ENCODE results near the gene PPP3R1. TPM values are rescaled to one million over a fixed set of nuclear protein-coding genes. Genes with fewer than 3 reads are reported as not detected.

PPP3R1 gene
- total RNA-seq, 1 experiment from 2014 or later = 34.3 TPM

DNA sequence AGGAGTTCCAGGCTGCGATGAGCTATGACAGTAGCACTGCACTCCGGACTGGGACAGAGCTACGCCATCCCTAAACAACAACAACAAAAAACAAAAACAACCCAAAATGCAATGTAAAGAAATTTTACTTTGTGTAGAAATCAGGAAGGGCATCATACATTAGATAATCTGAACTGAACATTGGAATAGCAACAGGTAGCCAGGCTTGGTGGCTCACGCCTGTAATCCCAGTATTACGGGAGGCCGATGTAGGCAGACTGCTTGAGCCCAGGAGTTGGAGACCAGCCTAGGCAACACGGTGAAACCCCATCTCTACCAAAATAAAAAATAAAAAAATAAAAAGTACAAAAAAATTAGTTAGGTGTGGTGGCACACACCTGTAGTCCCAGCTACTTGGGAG lies 96.7 kb downstream of the PPP3R1 start:
- H3K9me3 ChIP-seq = no peaks in the 10 kb centered on the region
- peaks cover 18% of the 10 kb centered on the region for H3K36me3 ChIP-seq
- no peak for DNase-seq
- no peak overlapping the region for H3K4me3 ChIP-seq
- no peaks in the 10 kb centered on the region for H3K27me3 ChIP-seq

DNA sequence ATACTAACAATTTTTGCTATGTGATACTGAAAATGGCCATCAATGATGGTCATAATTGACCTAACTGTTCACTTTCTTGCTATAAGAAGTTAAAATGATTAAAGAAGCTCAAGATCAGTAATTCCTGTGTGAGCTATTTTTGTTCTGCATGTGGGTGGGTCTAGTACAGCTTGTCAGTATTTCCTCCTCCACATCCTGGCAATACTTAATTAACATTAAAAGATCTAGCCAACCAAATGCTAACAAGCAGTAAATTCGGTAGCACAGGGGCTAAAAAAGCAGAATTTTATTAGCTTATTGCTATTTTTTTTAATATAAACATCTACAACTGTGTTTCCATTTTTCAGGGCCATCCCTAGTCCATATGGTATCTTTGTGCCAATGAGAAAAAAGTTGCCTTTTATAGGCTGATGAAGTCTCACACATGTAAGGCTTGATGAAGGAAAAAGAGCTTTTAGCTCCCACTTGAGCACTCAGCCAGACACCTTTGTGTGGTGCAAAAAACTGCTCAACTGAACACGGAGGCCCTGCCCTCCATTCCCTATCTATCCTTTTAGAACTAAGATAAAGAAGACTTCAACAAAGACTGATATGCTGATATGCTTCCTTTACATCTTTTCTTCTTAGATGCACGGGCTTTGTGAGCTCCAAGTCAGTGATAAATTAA lies 99.5 kb downstream of the PPP3R1 start:
- H3K27me3 ChIP-seq = no peaks in the 10 kb centered on the region
- peaks cover 3% of the 10 kb centered on the region; the same call in 1 of the 2 replicates for H3K36me3 ChIP-seq
- DNase-seq = no peak
- H3K9me3 ChIP-seq = no peaks in the 10 kb centered on the region
- H3K4me3 ChIP-seq = no peak overlapping the region

DNA sequence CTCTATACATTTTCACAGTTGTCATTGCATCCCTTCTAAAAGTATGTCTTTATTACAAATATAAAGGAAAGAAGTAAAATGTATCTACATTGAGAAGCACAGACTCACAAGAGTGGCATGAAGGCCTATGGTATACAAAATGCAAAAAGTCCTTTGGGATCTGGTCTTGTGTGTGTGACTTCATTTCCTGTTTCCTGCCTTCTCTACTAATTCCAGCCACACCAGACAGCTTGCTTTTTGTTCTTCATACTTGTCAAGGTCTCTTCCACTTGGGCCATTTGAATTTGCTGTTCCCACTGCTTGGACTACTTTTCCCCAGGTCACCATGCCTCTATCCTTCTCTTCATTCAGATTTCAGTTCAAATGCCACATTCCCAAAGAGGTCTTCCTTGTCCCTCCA lies 101.3 kb downstream of the PPP3R1 start:
- no peak for DNase-seq
- H3K4me3 ChIP-seq = no peak overlapping the region
- H3K27me3 ChIP-seq = no peaks in the 10 kb centered on the region
- no peaks in the 10 kb centered on the region for H3K9me3 ChIP-seq
- peaks cover 3% of the 10 kb centered on the region; the same call in 1 of the 2 replicates for H3K36me3 ChIP-seq

DNA sequence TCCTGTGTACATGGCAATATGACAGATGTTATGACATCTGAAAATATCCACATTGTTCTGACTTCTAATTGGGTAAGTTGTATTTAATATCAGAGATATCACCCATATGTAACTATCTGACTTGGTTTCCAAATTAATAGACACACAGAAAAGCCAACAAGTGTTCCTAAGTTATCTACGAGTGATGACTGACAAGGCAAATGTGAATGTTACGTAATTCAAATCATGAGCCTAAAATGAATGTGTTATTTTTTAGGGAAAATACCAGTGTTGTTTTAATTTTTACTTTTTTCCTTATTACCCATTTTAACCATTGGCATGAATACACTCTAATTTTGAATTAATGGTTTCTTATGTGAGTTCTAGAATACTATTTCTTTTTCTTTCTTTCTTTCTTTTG lies 110.5 kb downstream of the PPP3R1 start:
- no peak for DNase-seq
- H3K4me3 ChIP-seq = no peak overlapping the region
- no peaks in the 10 kb centered on the region for H3K9me3 ChIP-seq
- peaks cover 2% of the 10 kb centered on the region; the same call in 1 of the 2 replicates for H3K36me3 ChIP-seq
- no peaks in the 10 kb centered on the region for H3K27me3 ChIP-seq

DNA sequence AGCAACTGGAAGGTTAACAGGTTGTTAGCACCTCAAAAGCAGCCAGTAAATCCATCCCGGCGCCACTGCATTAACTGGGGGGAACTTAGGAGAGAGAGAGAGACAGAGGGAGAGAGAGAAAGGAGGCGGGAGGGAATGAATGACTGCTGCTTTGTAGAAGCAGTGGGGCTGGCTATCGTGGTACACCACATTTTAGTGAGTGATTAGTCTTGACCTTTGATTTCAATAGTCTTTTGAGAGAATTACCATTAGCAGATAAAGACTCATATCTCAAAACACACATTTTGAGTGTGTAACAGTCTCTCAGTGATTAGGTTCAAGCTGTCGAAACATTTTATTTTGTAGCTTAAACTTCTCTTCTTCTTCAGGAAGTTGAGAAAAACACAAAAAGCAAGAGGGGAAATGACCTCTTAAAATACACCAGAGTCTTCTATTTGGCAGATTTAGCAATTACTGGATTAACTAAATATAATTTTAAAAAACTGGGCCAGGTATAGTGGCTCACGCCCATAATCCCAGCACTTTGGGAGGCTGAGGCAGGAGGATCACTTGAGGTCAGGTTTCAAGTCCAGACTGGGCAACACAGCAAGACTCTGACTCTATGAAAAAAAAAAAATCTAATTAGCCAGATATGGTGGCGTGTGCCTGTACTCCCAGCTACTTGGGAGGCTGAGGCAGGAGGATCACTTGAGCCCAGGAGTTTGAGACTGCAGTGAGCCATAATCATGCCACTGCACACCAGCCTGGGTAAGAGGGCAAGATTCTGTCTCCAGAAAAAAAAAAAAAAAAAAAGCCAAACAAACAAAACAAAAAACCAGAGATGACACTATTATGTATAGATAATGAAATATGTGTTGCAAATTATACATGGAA lies 116.6 kb downstream of the PPP3R1 start:
- DNase-seq = no peak
- Histone ChIP-seq H3K9me3 (no peaks in the 10 kb centered on the region), H3K36me3 (peaks cover 8% of the 10 kb centered on the region), H3K4me3 (no peak overlapping the region), H3K27me3 (no peaks in the 10 kb centered on the region)

DNA sequence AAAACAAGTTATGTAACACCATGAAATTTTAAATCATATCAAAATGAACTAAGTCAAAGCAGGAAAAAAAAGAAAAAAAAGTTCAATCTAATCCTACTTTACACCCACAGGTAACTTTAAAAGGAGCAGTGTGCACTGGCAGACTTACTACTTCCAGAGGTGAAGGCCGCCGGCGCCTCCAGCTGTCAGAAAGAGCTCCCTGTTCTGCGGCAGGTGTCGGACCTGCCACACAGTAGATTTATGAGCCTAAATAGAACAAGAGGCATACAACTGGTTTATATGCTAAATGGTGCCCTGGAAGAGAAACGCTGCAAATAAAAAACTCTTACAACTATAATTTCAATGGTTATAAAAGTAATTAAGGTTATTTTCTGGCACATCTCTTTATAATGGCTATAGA lies 117.8 kb downstream of the PPP3R1 start:
- Histone ChIP-seq H3K4me3 (no peak overlapping the region), H3K9me3 (no peaks in the 10 kb centered on the region), H3K36me3 (peaks cover 8% of the 10 kb centered on the region), H3K27me3 (no peaks in the 10 kb centered on the region)
- no peak for DNase-seq

DNA sequence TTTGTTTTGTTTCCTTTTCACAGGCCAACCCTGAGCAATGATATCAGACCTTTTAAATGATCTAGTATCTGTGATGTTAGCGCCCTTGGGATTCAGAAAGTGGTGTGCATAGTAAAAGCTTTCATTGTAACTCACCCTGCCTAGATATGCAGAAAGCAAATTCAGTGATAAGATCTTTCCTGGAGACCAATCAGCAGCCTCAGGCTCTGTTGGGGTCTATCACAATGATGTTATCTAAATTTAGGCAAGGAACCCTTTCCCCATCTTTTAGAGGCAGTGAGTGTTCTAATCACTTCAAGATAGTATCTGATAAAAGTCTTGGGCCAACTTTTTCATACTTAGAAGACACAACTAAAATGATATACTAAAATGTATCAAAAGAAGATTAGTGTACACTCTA lies 118.2 kb downstream of the PPP3R1 start:
- no peaks in the 10 kb centered on the region for H3K27me3 ChIP-seq
- H3K36me3 ChIP-seq = peaks cover 8% of the 10 kb centered on the region
- no peaks in the 10 kb centered on the region for H3K9me3 ChIP-seq
- H3K4me3 ChIP-seq = no peak overlapping the region
- DNase-seq = no peak

Other genes with a start within 250 kb of the PPP3R1 start
- gene C1D, start 189.5 kb downstream of the PPP3R1 start, total RNA-seq (2014; rRNA removed; shearing (Covaris generic); ENCODE audit: low replicate concordance) = 50.1 and 52.2 TPM in 2 replicates
- gene PNO1, start 94.6 kb downstream of the PPP3R1 start, total RNA-seq (2014; rRNA removed; shearing (Covaris generic); ENCODE audit: low replicate concordance) = 34.0 and 38.3 TPM in 2 replicates
- gene CNRIP1, start 67.4 kb upstream of the PPP3R1 start, total RNA-seq (2014; rRNA removed; shearing (Covaris generic); ENCODE audit: low replicate concordance) = 28.5 and 33.4 TPM in 2 replicates
- gene PLEK, start 112.8 kb upstream of the PPP3R1 start, total RNA-seq (2014; rRNA removed; shearing (Covaris generic); ENCODE audit: low replicate concordance) = not detected in 2 replicates
- gene FBXO48, start 214.8 kb upstream of the PPP3R1 start, total RNA-seq (2014; rRNA removed; shearing (Covaris generic); ENCODE audit: low replicate concordance) = 0.13 TPM in 1 of 2 replicates, not detected in the other
- gene APLF, start 215.1 kb upstream of the PPP3R1 start, total RNA-seq (2014; rRNA removed; shearing (Covaris generic); ENCODE audit: low replicate concordance) = 0.99 and 2.5 TPM in 2 replicates

Data from MG63 (cell line).